Measurements from ENCODE around the gene LRIT2.

The LRIT2 gene

GRCh38 chr10:84257343-84258020 lies 32.1 kb upstream of the LRIT2 start:
- DNase-seq (ENCODE audit: low spot score), result no peak
- ChIA-PET CTCF (interaction anchor here (0.7 to 0.9 kb wide), 2 partner anchors 14 to 338 kb away, joined by 3 read pairs; no protein-coding TSS in a partner anchor), POLR2A (ENCODE audit: low non-redundant PET) (no interaction called here)
- no peak for TF ChIP-seq CTCF (conservative IDR thresholded peaks at IDR 0.05; ENCODE audit: low read depth)
- no peak overlapping the region for H3K27ac ChIP-seq

- peak; percentile 17; the same call in 1 of the 2 replicates for TF ChIP-seq CTCF (conservative IDR thresholded peaks at IDR 0.05; ENCODE audit: low read depth)
- DNase-seq (ENCODE audit: low spot score), result no peak
- CTCF ChIA-PET, result interaction anchor here (0.6 to 0.9 kb wide), 3 partner anchors 13 to 337 kb away, joined by 3 read pairs; no protein-coding TSS in a partner anchor
- H3K27ac ChIP-seq, result no peak overlapping the region
- POLR2A ChIA-PET (ENCODE audit: low non-redundant PET), result no interaction called here
Measured at GRCh38 chr10:84256510-84257342, 31.4 kb upstream of the LRIT2 start.

- no peak for TF ChIP-seq CTCF (conservative IDR thresholded peaks at IDR 0.05; ENCODE audit: low read depth)
- H3K27ac ChIP-seq, result no peak overlapping the region
- DNase-seq (ENCODE audit: low spot score), result no peak
- POLR2A ChIA-PET (ENCODE audit: low non-redundant PET), result no interaction called here
- CTCF ChIA-PET, result interaction anchor here (1.3 kb wide), 1 partner anchor 10 kb away, joined by 4 read pairs; no protein-coding TSS in a partner anchor
Measured at GRCh38 chr10:84254552-84255478, 29.5 kb upstream of the LRIT2 start.

GRCh38 chr10:84248794-84249193 lies 23.4 kb upstream of the LRIT2 start:
- ChIA-PET POLR2A (ENCODE audit: low non-redundant PET) (no interaction called here), CTCF (no interaction called here)
- no peak for DNase-seq (ENCODE audit: low spot score)

DNA sequence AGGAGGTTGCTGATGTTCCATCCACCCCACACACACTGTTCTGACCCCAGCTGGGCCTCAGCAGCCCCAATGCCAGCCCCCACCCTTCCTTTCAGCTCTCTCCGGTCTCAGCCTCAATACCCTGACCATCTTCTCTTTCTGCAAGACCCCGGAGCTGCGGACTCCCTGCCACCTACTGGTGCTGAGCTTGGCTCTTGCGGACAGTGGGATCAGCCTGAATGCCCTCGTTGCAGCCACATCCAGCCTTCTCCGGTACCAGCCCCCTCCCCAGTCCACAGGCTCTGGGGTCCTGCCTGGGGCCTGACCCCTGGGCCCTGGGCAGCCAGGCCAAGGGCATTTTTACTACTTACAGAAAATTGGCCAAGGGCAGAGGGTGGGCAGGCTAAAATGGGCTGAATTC lies 22.2 kb upstream of the LRIT2 start:
- POLR2A ChIA-PET (ENCODE audit: low non-redundant PET), result no interaction called here
- CTCF ChIA-PET, result no interaction called here
- TF ChIP-seq CTCF (conservative IDR thresholded peaks at IDR 0.05; ENCODE audit: low read depth), result no peak
- no peak overlapping the region for H3K27ac ChIP-seq
- no peak for DNase-seq (ENCODE audit: low spot score)

More at GRCh38 chr10:84248794-84249193, 23.4 kb upstream of the LRIT2 start:
- no peak overlapping the region for H3K27ac ChIP-seq
- no peak for TF ChIP-seq CTCF (conservative IDR thresholded peaks at IDR 0.05; ENCODE audit: low read depth)
